Muscle layer of colon (tissue), 2 donors: Measurements from ENCODE around the gene SNX21.
A peak's percentile ranks its signal among the peaks of the same experiment; 100 is the strongest.
"Not testable (repeated sequence)": the region's sequence is repeated elsewhere in the genome, so short reads cannot be mapped to it uniquely, and the experiment has no call there.

Source experiments
- H3K27ac ChIP-seq: one replicate; pipeline ENCODE4 v1.7.0; 2013; ENCODE audit warnings: low read depth, mild to moderate bottlenecking, low read length, moderate library complexity
- H3K27me3 ChIP-seq, 2 donors: one replicate each; pipeline ENCODE4 v1.7.0; 2013; ENCODE audit warnings: low read length in 2 of 2, mild to moderate bottlenecking in 2 of 2; ENCODE audit not compliant: insufficient read depth in 2 of 2, control insufficient read depth in 1 of 2
- H3K36me3 ChIP-seq: one replicate; pipeline ENCODE4 v1.7.0; 2013; ENCODE audit warnings: mild to moderate bottlenecking, low read length; ENCODE audit not compliant: insufficient read depth
- H3K4me1 ChIP-seq: one replicate; pipeline ENCODE4 v1.7.0; 2013; ENCODE audit warnings: mild to moderate bottlenecking, low read length; ENCODE audit not compliant: insufficient read depth
- H3K4me3 ChIP-seq, 2 donors: one replicate each; pipeline ENCODE4 v1.7.0; 2013; ENCODE audit warnings: low read length in 2 of 2, low read depth in 1 of 2, mild to moderate bottlenecking in 1 of 2, moderate library complexity in 1 of 2
- H3K9ac ChIP-seq: one replicate; pipeline ENCODE4 v1.7.0; 2013; ENCODE audit warnings: low read length
- H3K9me3 ChIP-seq: one replicate; pipeline ENCODE4 v1.7.0; 2013; ENCODE audit warnings: mild to moderate bottlenecking, low read length
- donor health status: abdominal sarcoma.
- donor health status: Adenocarcinoma of cecum.

SNX21 gene, protein sequence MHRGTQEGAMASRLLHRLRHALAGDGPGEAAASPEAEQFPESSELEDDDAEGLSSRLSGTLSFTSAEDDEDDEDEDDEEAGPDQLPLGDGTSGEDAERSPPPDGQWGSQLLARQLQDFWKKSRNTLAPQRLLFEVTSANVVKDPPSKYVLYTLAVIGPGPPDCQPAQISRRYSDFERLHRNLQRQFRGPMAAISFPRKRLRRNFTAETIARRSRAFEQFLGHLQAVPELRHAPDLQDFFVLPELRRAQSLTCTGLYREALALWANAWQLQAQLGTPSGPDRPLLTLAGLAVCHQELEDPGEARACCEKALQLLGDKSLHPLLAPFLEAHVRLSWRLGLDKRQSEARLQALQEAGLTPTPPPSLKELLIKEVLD

DNA sequence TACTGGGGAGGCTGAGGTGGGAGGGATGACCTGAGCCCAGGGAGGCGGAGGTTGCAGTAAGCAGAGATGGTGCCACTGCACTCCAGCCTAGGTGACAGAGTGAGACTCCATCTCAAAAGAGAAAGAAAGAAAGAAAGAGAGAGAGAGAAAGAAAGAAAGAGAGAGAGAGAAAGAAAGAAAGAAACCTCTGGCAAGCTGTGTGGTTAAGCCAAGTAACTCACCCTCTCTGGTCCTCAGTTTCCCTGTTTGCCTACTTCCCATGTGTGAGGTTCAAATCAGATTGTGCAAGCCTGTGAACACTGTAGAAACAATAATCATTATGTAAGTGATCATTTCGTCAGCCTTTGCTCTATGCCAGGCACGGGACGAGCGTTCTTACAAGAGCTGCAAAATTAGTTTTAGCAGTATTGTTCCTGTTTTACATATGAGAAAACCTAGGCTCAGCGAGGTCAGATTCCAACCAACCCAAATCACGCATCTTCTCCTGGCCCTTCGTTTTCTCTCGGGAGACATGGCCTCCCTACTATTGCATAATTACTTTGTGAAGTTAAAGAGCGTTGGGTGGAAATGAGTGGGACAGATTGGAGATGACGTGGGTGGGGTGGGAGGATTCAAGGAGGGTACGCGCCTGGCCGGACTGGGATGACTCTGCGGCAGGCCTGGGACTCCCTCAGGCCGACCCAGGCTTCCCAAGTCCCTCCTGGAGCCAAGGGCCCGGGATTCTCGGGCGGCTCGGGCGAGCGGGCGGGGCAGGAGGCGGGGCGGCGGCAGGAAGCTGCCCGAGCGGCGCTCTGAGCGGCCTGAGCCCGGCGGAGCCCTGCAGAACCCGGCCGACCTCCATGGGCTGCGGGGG is at the start of gene SNX21:
SNX21 (plus strand) TSS at position 770 of the 853 bp plus-strand sequence. CDS start 121 bp downstream, outside the sequence.
- peak within 1 kb of the TSS; percentile 77 for H3K9ac ChIP-seq
- peak within 1 kb of the TSS; percentile 57 to 82 for H3K4me3 ChIP-seq
- peaks cover 40% of the 10 kb centered on the region for H3K4me1 ChIP-seq
- no peaks in the 10 kb centered on the region for H3K36me3 ChIP-seq
- peak within 1 kb of the TSS; percentile 90 for H3K27ac ChIP-seq
- no peaks in the 10 kb centered on the region for H3K27me3 ChIP-seq
- H3K9me3 ChIP-seq = no peaks in the 10 kb centered on the region

DNA sequence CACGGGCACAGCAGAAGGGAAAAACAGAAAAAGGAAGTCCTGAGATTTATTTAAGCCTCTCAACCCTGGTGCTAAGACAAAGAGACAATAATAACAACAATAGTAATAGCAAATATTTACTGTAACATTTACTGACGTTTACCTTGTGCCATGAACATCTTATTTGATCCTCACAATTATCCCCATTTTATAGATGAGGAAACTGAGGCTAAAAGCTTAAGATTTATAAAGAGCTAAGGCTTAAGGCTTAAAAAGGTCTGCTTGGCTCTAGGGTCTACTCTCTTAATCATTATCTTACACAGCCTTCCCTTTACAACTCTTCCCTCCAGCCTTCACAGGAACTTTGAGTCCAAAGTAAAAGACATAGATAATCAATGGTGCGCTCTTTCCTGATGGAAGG is 45.2 kb upstream of the SNX21 start:
- Histone ChIP-seq H3K27me3 (no peaks in the 10 kb centered on the region), H3K9me3 (no peaks in the 10 kb centered on the region), H3K4me1 (peaks cover 19% of the 10 kb centered on the region), H3K4me3 (no peak overlapping the region), H3K9ac (no peak overlapping the region), H3K36me3 (no peaks in the 10 kb centered on the region), H3K27ac (no peak overlapping the region)

DNA sequence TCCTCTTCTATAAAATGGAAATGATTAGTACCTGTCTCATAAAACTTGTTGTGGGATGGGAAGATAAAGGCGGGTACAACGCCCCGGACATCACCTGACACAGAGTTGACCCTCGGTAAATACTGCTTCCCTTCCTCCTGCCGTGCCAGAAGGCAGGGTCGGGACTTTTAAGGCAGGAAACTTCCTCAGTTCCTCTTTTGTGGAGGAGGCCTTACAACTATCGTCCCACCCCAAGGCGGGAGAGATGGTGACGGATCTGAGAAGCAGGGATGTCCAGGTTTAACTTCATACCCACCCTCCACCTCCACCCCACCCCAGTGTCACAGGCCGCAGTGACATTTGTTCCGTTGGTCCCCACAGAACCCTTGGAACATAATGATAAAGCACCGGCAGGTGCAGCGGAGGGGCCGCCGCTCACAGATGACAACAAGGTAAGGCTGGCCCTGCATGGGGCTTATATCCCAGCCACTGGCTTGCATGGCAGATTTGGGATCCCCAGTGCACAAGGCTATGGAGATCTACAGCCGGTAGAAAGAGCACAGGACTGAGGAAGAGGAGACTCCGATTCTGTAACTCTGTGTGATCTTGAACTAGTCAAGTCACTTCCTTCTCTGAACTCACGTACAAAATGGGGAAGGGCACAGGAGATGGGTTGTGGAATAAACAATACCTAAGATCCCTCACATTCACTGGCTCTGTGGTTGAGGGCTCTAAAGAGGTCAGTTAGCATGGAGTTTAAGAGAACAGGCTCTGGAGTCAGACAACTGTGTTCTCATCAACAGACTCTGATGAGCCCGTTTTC is 41.1 kb upstream of the SNX21 start:
- H3K27ac ChIP-seq = peak overlapping the region; percentile 98
- peaks cover 30% of the 10 kb centered on the region for H3K36me3 ChIP-seq
- H3K9me3 ChIP-seq = no peaks in the 10 kb centered on the region
- H3K27me3 ChIP-seq = no peaks in the 10 kb centered on the region
- peak overlapping the region; percentile 97 to 100 for H3K4me3 ChIP-seq
- peaks cover 8% of the 10 kb centered on the region for H3K4me1 ChIP-seq
- H3K9ac ChIP-seq = peak overlapping the region; percentile 94

DNA sequence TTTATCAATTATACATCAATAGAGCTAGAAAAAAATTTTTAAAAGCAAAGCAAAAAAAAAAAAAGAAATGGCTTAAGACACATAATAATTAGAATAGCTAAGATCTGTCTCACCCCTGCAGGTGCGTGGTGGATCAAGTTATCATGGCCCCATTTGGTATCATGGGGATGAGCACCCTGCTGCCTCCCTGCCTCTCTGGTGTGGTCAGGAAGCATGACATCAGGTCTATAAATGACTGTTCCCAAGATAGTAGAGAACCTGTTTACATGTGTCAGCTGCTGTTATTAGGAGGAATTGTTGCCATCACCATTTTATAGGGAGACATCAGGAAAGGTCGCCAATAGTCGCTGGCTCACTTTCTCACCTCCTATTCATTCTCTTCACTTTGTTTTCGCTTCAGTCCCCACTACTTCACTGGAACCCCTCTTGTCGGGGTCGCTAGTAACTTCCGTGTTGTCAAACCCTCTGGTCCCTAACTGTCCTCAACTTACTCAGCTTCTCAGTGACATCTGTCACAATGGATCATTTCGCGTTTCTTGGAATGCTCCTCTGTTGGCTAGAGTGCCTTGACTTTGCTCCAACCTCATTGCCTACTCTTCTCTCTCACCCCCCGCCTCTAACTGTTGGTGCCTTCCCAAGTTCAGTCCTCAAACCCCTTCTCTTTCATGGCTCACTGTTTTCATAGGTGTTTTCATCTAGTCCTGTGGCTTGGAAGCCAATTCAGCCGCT is 37.1 kb upstream of the SNX21 start:
- H3K27ac ChIP-seq = no peak overlapping the region
- H3K4me3 ChIP-seq = no peak overlapping the region
- H3K9me3 ChIP-seq = no peaks in the 10 kb centered on the region
- no peak overlapping the region for H3K9ac ChIP-seq
- H3K36me3 ChIP-seq = peaks cover 44% of the 10 kb centered on the region
- no peaks in the 10 kb centered on the region for H3K27me3 ChIP-seq
- peaks cover 14% of the 10 kb centered on the region for H3K4me1 ChIP-seq

DNA sequence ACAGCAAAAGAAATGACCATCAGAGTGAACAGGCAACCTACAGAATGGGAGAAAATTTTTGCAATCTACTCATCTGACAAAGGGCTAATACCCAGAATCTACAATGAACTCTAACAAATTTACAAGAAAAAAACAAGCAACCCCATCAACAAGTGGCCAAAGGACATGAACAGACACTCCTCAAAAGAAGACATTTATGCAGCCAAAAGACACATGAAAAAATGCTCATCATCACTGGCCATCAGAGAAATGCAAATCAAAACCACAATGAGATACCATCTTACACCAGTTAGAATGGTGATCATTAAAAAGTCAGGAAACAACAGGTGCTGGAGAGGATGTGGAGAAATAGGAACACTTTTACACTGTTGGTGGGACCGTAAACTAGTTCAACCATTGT is 36.1 kb upstream of the SNX21 start:
- H3K27me3 ChIP-seq, H3K9ac ChIP-seq, H3K9me3 ChIP-seq, H3K4me3 ChIP-seq, H3K27ac ChIP-seq: not testable (repeated sequence)
- peaks cover 54% of the 10 kb centered on the region for H3K36me3 ChIP-seq
- H3K4me1 ChIP-seq = peaks cover 10% of the 10 kb centered on the region

DNA sequence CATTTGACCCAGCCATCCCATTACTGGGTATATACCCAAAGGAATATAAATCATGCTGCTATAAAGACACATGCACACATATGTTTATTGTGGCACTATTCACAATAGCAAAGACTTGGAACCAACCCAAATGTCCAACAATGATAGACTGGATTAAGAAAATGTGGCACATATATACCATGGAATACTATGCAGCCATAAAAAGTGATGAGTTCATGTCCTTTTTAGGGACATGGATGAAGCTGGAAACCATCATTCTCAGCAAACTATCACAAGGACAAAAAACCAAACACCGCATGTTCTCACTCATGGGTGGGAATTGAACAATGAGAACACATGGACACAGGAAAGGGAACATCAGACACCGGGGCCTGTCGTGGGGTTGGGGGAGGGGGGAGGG is 35.6 kb upstream of the SNX21 start:
- not testable (repeated sequence) for H3K4me1 ChIP-seq, H3K9me3 ChIP-seq, H3K27me3 ChIP-seq, H3K4me3 ChIP-seq, H3K9ac ChIP-seq, H3K27ac ChIP-seq
- H3K36me3 ChIP-seq = peaks cover 59% of the 10 kb centered on the region

DNA sequence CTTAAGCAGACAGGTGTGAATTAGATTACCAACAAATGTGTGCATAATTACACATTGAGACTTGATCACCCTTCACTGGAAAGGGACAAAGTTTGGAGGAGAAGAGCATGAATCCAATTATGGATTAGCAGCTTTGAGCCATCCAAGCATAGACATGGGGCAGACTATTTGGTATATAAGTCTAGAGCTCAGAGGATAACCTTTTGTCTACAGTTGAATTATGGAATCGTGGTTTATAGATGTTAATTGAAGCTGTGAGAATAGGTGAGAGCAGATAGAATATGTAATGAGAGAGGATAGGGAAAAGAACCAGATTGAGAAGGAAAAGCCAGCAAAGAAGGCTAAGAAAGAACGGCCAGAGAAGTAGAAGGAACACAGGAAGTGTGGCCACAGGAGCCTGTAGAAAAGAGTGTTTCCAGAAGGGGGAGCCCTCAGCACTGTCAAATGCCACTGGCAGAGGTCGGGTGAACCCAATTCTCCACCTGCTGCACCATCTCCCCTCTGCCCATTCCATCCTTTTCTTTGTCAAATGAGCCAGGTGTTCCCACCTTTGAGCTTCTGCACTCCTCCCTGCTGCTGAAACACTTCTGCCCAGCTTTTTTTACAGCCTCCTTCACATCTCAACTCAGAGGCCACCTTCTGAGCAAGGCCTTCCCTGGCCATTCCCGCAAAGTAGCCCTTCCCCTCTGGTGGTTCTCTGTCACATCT is 34.5 kb upstream of the SNX21 start:
- H3K27ac ChIP-seq = no peak overlapping the region
- H3K27me3 ChIP-seq = no peaks in the 10 kb centered on the region
- peaks cover 6% of the 10 kb centered on the region for H3K4me1 ChIP-seq
- H3K36me3 ChIP-seq = peaks cover 65% of the 10 kb centered on the region
- H3K4me3 ChIP-seq = no peak overlapping the region
- H3K9me3 ChIP-seq = no peaks in the 10 kb centered on the region
- no peak overlapping the region for H3K9ac ChIP-seq

DNA sequence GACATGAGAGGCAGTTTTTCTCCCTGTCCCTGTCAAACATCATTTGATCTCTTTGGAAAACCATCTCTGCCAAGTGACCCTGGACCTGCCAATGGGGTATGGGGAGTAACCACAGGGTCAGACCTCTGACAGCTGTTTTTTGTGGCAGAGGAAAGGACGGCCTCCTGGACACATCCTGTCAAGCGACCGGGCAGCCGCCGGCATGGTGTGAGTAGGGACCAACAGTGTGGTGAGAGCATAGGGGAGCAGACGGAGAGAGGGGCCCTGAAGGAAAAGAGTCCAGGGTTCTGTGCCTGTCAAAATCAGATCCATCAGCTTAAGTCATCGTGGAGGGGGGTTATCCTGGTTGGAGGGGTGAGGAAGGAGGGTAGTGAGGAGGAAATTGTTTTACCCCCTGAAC is 31.7 kb upstream of the SNX21 start:
- Histone ChIP-seq H3K36me3 (peaks cover 66% of the 10 kb centered on the region), H3K9me3 (no peaks in the 10 kb centered on the region), H3K4me3 (no peak overlapping the region), H3K27me3 (no peaks in the 10 kb centered on the region), H3K4me1 (peaks cover 6% of the 10 kb centered on the region), H3K9ac (no peak overlapping the region), H3K27ac (no peak overlapping the region)

DNA sequence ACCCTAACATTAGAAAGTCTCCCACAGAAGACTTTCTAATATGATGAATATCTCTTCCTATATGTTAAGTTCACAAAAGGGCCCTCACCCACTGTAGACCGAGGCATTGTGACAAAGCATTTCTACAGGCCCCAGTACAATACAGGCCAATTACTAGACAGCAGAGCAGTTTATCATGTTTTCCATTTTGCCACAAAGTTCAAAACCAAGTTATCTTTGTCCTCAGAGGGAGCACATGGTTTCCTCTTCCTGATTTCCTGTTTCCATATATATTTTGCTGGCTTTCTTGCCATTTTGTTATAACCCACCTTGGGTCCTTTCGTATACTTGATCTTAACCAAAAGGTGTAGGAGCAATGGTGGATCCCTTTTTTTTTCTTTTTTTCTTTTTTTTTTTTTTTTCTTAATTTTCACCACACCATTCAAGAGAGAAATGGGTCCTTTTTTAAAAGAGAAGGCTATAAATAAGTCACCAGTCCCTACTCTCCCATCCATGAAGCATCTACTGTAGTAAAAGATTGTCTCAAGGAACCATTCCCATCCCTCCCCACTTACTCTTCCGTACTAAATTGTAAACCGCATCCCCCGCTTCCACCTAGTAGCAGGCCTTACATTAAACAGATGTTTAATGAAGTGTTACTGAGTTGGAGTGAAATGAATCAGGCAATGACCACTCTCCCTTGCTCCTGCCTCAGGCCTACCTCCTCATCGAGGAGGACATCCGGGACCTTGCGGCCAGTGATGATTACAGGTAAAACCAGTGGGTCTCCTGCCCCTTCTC is 23.2 kb upstream of the SNX21 start:
- H3K36me3 ChIP-seq = peaks cover 46% of the 10 kb centered on the region
- H3K9ac ChIP-seq = no peak overlapping the region
- no peak overlapping the region for H3K4me3 ChIP-seq
- H3K4me1 ChIP-seq = peaks cover 8% of the 10 kb centered on the region
- no peaks in the 10 kb centered on the region for H3K27me3 ChIP-seq
- no peak overlapping the region for H3K27ac ChIP-seq
- H3K9me3 ChIP-seq = no peaks in the 10 kb centered on the region
